ENCODE data around the gene KLRF2.

DNA sequence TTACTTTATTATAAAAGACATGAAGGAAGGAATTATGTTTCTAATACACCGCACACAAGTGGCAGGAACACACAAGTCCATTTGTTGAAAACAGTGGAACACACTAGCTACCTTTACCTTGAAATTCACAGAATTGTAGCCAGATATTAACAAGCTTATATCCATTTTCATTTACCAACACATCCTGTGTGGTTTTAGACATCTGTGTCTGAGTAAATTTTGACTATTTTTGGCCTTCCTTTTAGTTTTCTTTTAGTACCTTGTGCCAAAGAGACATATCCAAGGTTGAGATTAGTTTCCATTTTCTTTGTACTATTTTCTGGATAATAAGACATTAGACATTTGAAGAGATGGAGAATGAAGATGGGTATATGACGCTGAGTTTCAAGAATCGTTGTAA, at the start of gene KLRF2:
- TF ChIP-seq POLR2AphosphoS5 (IDR thresholded peaks at IDR 0.05) = no peak
- no peak for TF ChIP-seq CTCF (IDR thresholded peaks at IDR 0.05)
- TF ChIP-seq POLR2A (IDR thresholded peaks at IDR 0.05) = no peak
